ENCODE results near the gene HOXD1.

DNA sequence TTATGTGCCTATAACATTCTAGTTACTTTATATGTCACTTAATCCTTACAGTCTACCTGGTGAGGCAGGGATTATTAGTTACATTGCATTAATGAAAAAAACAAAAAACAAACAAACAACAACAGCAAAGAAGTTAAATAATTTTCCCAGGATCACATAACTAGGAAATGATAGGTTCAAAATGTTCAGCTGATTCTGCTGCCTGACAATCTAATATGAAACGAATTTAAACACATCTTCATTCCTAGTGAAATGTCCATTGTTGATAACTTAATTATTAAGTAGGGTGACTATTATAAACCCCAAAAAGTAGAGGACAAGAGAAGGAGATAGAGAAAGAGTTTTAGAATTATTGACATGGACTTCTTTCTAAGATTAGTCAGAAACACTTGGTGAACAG lies 22.6 kb downstream of the HOXD1 start:
- TF ChIP-seq, protein P1, sequence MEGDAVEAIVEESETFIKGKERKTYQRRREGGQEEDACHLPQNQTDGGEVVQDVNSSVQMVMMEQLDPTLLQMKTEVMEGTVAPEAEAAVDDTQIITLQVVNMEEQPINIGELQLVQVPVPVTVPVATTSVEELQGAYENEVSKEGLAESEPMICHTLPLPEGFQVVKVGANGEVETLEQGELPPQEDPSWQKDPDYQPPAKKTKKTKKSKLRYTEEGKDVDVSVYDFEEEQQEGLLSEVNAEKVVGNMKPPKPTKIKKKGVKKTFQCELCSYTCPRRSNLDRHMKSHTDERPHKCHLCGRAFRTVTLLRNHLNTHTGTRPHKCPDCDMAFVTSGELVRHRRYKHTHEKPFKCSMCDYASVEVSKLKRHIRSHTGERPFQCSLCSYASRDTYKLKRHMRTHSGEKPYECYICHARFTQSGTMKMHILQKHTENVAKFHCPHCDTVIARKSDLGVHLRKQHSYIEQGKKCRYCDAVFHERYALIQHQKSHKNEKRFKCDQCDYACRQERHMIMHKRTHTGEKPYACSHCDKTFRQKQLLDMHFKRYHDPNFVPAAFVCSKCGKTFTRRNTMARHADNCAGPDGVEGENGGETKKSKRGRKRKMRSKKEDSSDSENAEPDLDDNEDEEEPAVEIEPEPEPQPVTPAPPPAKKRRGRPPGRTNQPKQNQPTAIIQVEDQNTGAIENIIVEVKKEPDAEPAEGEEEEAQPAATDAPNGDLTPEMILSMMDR (IDR thresholded peaks at IDR 0.05) = no peak
- no peak for TF ChIP-seq EP300 (IDR thresholded peaks at IDR 0.05)

Measured in upper lobe of left lung (tissue), 4 donors.